ENCODE data around the gene MECR. TPM values are rescaled to one million over a fixed set of nuclear protein-coding genes. Genes with fewer than 3 reads are reported as not detected.

Gene MECR
- total RNA-seq, 4 donors from 2014 or later, result 14.3 to 29.4 (median 16.1) TPM

DNA sequence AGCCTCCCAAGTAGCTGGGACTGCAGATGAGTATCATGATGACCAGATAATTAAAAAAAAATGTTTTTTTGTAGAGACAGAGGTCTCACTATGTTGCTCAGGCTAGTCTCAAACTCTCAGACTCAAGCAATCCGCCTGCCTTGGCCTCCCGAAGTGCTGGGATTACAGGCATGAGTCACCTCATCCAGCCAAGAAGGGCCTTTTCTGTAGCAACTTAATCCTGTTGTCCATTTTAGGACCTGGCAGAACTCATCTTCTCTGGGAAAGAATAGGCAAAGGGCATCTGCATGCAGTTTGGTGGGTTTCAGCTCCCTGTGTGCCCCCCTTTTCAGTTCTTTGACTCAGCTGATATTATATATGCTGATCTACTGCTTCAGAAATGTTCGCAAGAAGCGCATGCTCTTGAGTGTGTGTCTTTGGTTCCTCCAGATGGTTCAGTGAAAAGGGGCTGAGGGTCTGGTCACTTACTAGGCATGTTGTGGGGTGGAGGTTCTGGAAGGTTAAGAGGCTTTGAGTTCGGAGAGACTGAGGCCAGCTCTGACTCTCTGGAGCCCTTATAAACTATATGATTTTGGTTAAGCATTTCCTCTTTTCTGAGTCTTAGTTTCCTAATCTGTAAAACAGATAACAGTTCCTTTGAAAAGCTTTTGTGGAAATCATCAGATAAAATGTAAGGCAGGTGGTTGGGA lies 29.7 kb downstream of the MECR start:
- H3K27ac ChIP-seq, result peak overlapping the region; percentile 77 to 89 (median 86)
- no peak for DNase-seq
- intact Hi-C loops (cut with DNase I), result loop anchor here (5.0 to 10.0 kb wide), 2 partner anchors 156 to 319 kb away; no protein-coding TSS in a partner anchor
- no peaks in the 10 kb centered on the region for H3K27me3 ChIP-seq
- no peak for TF ChIP-seq POLR2A (IDR thresholded peaks at IDR 0.05)
- no peak for TF ChIP-seq CTCF (IDR thresholded peaks at IDR 0.05)
- no peak overlapping the region for H3K4me3 ChIP-seq
- no peaks in the 10 kb centered on the region for H3K9me3 ChIP-seq
- peaks cover 0 to 81% (median 7%) of the 10 kb centered on the region in 3 donors for H3K36me3 ChIP-seq
- WGBS, 2 donors, result 70 to 74% methylated on average over 5 of the region's 5 CpGs
- peaks cover 9 to 24% (median 10%) of the 10 kb centered on the region in 3 donors for H3K4me1 ChIP-seq

- WGBS, 2 donors, result 90 to 94% methylated on average over 4 to 10 of the region's 12 CpGs
- Histone ChIP-seq H3K4me3 (no peak overlapping the region), H3K36me3 (peaks cover 3 to 84% (median 8%) of the 10 kb centered on the region in 3 donors), H3K4me1 (peaks cover 9 to 22% (median 10%) of the 10 kb centered on the region in 3 donors), H3K27me3 (no peaks in the 10 kb centered on the region), H3K27ac (no peak overlapping the region), H3K9me3 (no peaks in the 10 kb centered on the region)
- no peak for TF ChIP-seq POLR2A (IDR thresholded peaks at IDR 0.05)
- DNase-seq, result no peak
- intact Hi-C loops (cut with DNase I), result no loop called here
Measured at GRCh38 chr1:29197993-29198392, 32.7 kb downstream of the MECR start.

DNA sequence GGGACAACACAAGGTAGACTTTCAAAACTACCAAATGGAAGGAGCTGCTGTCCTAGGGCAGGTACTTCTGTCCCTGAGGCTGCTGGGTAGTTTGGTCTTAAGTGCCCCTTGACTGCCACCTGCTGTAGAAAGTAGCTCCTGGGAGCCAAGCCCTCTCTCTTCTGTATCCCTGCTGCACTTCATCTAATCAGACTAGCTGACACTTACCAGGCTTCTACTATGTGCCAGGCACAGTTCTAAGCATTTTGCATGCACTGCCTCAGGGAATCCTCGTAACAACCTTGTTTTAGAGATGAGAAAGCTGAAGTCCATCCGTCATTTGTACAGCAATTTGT lies 33.2 kb downstream of the MECR start:
- WGBS, 2 donors, result 82 to 93% methylated on average over 2 of the region's 2 CpGs
- H3K4me1 ChIP-seq, result peaks cover 8 to 18% (median 9%) of the 10 kb centered on the region in 3 donors
- H3K36me3 ChIP-seq, result peaks cover 3 to 88% (median 8%) of the 10 kb centered on the region in 3 donors

DNA sequence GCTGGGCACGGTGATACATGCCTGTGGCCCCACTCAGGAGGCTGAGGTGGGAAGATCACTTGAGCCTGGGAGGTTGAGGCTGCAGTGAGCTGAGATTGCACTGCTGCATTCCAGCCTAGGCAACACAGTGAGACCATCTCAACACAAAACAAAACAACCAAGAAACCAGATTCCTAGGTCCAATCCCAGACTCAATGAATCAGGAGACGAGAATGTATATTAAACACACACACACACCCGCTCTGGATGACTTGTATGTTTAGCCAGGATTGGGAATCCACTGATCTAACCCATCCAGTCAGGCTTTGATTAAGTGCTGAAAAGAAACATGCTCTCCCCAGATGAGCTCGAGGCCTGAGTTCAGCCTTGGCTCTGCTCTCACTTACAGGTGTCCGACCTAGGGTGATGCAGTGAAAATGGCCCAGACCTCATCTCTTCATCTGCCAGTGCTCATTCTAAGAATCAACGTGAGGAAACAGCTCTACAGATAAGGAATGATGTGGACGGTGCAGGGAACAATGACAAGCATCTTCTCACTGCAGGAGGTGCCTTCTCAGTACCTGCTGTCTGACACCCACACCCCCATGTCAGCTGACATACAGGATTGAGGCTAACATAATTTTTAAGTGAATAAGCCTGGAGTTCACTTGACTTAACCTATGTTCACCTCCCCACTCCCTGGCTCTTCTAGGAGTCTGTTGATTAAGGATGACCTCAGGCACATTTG lies 33.7 kb downstream of the MECR start:
- Histone ChIP-seq H3K27ac (no peak overlapping the region), H3K4me3 (no peak overlapping the region), H3K4me1 (peaks cover 3 to 13% (median 6%) of the 10 kb centered on the region in 3 donors), H3K27me3 (no peaks in the 10 kb centered on the region), H3K36me3 (peaks cover 3 to 88% (median 8%) of the 10 kb centered on the region in 3 donors), H3K9me3 (no peaks in the 10 kb centered on the region)
- TF ChIP-seq CTCF (IDR thresholded peaks at IDR 0.05), result no peak
- TF ChIP-seq POLR2A (IDR thresholded peaks at IDR 0.05), result no peak
- intact Hi-C loops (cut with DNase I), result no loop called here
- WGBS, 2 donors, result 72 to 81% methylated on average over 7 of the region's 7 CpGs
- no peak for DNase-seq

More for the DNA sequence above, 33.2 kb downstream of the MECR start:
- H3K4me3 ChIP-seq, result no peak overlapping the region
- H3K27me3 ChIP-seq, result no peaks in the 10 kb centered on the region
- intact Hi-C loops (cut with DNase I), result no loop called here
- TF ChIP-seq CTCF (IDR thresholded peaks at IDR 0.05) (peak in 4 of 6 experiments; percentile 19 to 52 (median 30)), POLR2A (IDR thresholded peaks at IDR 0.05) (no peak)
- H3K27ac ChIP-seq, result no peak overlapping the region
- DNase-seq, result no peak
- H3K9me3 ChIP-seq, result no peaks in the 10 kb centered on the region

DNA sequence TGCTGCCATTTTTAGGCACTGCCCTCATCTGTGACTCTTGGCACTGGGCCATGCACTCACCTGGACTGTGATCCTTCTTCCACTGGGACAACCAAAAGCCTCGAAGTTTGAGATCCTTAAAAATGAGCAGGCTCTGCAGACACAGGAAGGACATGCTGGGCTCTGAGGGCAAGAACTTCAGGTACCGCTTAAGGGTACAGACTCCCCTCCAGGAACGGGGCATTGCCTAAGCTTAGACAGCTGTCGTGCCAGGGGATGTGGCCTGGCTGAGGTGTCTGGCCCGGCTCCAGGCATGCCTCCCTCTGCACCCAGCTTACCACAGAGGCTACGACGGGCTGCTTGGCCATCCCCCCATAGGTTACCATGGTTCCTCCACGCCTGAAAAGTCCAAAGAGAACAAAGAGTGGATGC lies 34.8 kb downstream of the MECR start:
- intact Hi-C loops (cut with DNase I), result no loop called here
- WGBS, 2 donors, result 51 to 100% methylated on average over 2 to 8 of the region's 8 CpGs
- Histone ChIP-seq H3K4me1 (peaks cover 0 to 15% (median 0%) of the 10 kb centered on the region in 3 donors), H3K27me3 (no peaks in the 10 kb centered on the region), H3K27ac (no peak overlapping the region), H3K36me3 (peaks cover 3 to 82% (median 8%) of the 10 kb centered on the region in 3 donors), H3K4me3 (no peak overlapping the region), H3K9me3 (no peaks in the 10 kb centered on the region)
- TF ChIP-seq POLR2A (IDR thresholded peaks at IDR 0.05), result no peak
- no peak for TF ChIP-seq CTCF (IDR thresholded peaks at IDR 0.05)
- DNase-seq, result no peak

All from esophagus squamous epithelium (tissue), 5 donors.